Inflammatory macrophage (primary cell): ENCODE data around the gene PCDH1.
A peak's percentile ranks its signal among the peaks of the same experiment; 100 is the strongest.
"Not testable (repeated sequence)": the region's sequence is repeated elsewhere in the genome, so short reads cannot be mapped to it uniquely, and the experiment has no call there.

ENCODE experiments used
- DNase-seq, 2 donors: peaks; one replicate each; pipeline ENCODE4 v3.0.0-alpha.2; 2020 to 2022
- total RNA-seq, 18 experiments: gene quantifications; one replicate each; lab custom pipeline; 2026; ENCODE audit warnings: mixed read lengths in 6 of 18, inconsistent platforms in 2 of 18; lab: John Stamatoyannopoulos, UW

PCDH1 gene
- 0 to 0.65 (median 0.16) reads per million in 18 experiments for total RNA-seq

- peak in 1 of 2 donors; percentile 20 for DNase-seq
Measured at GRCh38 chr5:141878186-141878710, at the start of gene PCDH1. Gene PCDH1 (minus strand): TSS chr5:141878410. CDS start chr5:141878262, 148 bp downstream.

- no peak for DNase-seq
Measured at GRCh38 chr5:141926434-141926833, 48.2 kb upstream of the PCDH1 start.

GRCh38 chr5:141923448-141924313, 45.5 kb upstream of the PCDH1 start, which contains the start of gene DELE1:
Gene DELE1 (plus strand): TSS chr5:141923871. CDS start chr5:141923942, 71 bp downstream.
- peak; percentile 96 to 97 for DNase-seq

GRCh38 chr5:141922827-141923447, 44.7 kb upstream of the PCDH1 start:
- DNase-seq = not testable (repeated sequence)

- DNase-seq = no peak
Measured at GRCh38 chr5:141920771-141921170, 42.6 kb upstream of the PCDH1 start.

GRCh38 chr5:141919218-141920119, 41.3 kb upstream of the PCDH1 start:
- DNase-seq = peak; percentile 85 to 88

GRCh38 chr5:141917760-141918159, 39.5 kb upstream of the PCDH1 start:
- no peak for DNase-seq

GRCh38 chr5:141916522-141916921, 38.3 kb upstream of the PCDH1 start:
- DNase-seq = no peak

GRCh38 chr5:141915881-141916336, 37.7 kb upstream of the PCDH1 start:
- DNase-seq = no peak

GRCh38 chr5:141914797-141915196, 36.6 kb upstream of the PCDH1 start:
- DNase-seq = no peak

GRCh38 chr5:141914199-141914743, 36.1 kb upstream of the PCDH1 start:
- DNase-seq = peak; percentile 44 to 58

GRCh38 chr5:141913560-141914198, 35.5 kb upstream of the PCDH1 start:
- DNase-seq = no peak

- DNase-seq = no peak
Measured at GRCh38 chr5:141910271-141910673, 32.1 kb upstream of the PCDH1 start.

- DNase-seq = no peak
Measured at GRCh38 chr5:141909212-141909611, 31.0 kb upstream of the PCDH1 start.

GRCh38 chr5:141908796-141909195, 30.6 kb upstream of the PCDH1 start:
- no peak for DNase-seq

- no peak for DNase-seq
Measured at GRCh38 chr5:141906972-141907371, 28.8 kb upstream of the PCDH1 start.

GRCh38 chr5:141906517-141906916, 28.3 kb upstream of the PCDH1 start:
- no peak for DNase-seq

- no peak for DNase-seq
Measured at GRCh38 chr5:141904551-141904950, 26.3 kb upstream of the PCDH1 start.

- DNase-seq = peak; percentile 79 to 82
Measured at GRCh38 chr5:141903261-141903660, 25.1 kb upstream of the PCDH1 start.

GRCh38 chr5:141902015-141902814, 24.0 kb upstream of the PCDH1 start:
- no peak for DNase-seq
